Measurements from ENCODE around the gene SYNPO2. TPM values are rescaled to one million over a fixed set of nuclear protein-coding genes. Genes with fewer than 3 reads are reported as not detected.
A peak's percentile ranks its signal among the peaks of the same experiment; 100 is the strongest.

SYNPO2 gene
- total RNA-seq, 3 donors from 2014 or later: 18.9 to 804 (median 91.1) TPM

GRCh38 chr4:119106036-119107000, 217.7 kb downstream of the SYNPO2 start:
- TF ChIP-seq CTCF (IDR thresholded peaks at IDR 0.05): no peak
- Histone ChIP-seq H3K4me1 (ENCODE audit: low read depth) (peaks cover 17% of the 10 kb centered on the region), H3K9me3 (no peaks in the 10 kb centered on the region), H3K4me3 (no peak overlapping the region), H3K36me3 (ENCODE audit: low read depth) (no peaks in the 10 kb centered on the region)
- intact Hi-C loops (cut with DNase I, micrococcal nuclease): no loop called here
- ATAC-seq (peak; percentile 10), DNase-seq (no peak)

DNA sequence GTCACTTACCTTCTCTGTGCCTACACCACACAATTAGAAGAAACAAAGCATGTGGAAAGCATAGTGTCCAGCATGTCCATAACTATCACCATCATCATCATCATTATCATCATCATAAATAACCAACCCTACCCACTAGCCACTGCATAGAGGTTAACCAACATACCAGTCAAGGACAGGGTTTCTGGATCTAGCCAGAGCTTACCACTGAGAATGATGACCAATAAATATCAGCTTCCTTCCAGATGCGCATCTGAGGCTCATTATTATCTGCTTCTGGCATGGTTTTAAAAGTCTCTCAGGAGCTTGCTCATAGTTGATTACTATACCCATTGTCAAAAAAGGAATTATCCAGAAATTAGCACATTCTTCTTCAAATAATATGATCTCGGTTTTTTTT, 221.5 kb downstream of the SYNPO2 start:
- Histone ChIP-seq H3K4me1 (ENCODE audit: low read depth) (peaks cover 3% of the 10 kb centered on the region), H3K4me3 (no peak overlapping the region), H3K36me3 (ENCODE audit: low read depth) (no peaks in the 10 kb centered on the region), H3K9me3 (no peaks in the 10 kb centered on the region)
- no peak for ATAC-seq
- DNase-seq: no peak
- no peak for TF ChIP-seq CTCF (IDR thresholded peaks at IDR 0.05)
- intact Hi-C loops (cut with DNase I, micrococcal nuclease): no loop called here

Other genes starting within 250 kb of the SYNPO2 start
- 10 to 100 TPM; 33.6 to 53.6 (median 36.4) TPM for gene METTL14, start 203.5 kb upstream of the SYNPO2 start, total RNA-seq
- gene SEC24D, start 52.7 kb upstream of the SYNPO2 start, total RNA-seq: 10 to 100 TPM; 22.1 to 55.6 (median 45.3) TPM
- under 1 TPM; 0.20 to 0.63 (median 0.29) TPM for gene MYOZ2, start 247.0 kb downstream of the SYNPO2 start, total RNA-seq

All from mucosa of descending colon (tissue), 3 donors.